Astrocyte (in vitro differentiated cells and primary cell): ENCODE results near the gene FOXP3.

Experiments
- CTCF ChIP-seq: IDR thresholded peaks from 2 replicates; pipeline ENCODE4 v1.5.1; 2011; ENCODE audit warnings: low read depth, mild to moderate bottlenecking, inconsistent platforms, low read length, moderate library complexity; ENCODE audit not compliant: insufficient read depth
- EZH2 ChIP-seq: IDR thresholded peaks from 2 replicates; pipeline ENCODE4 v1.6.1; 2012; ENCODE audit warnings: mild to moderate bottlenecking, low read length, inconsistent platforms; ENCODE audit not compliant: insufficient read depth

GRCh38 chrX:49256268-49256995, 8.1 kb downstream of the FOXP3 start:
- TF ChIP-seq CTCF (no peak), EZH2 (no peak)
